HG03432 (cell line): ENCODE data around the gene FCGBP.
"Not testable (repeated sequence)": the region's sequence is repeated elsewhere in the genome, so short reads cannot be mapped to it uniquely, and the experiment has no call there.

Experiments
- ATAC-seq: cut with Tn5 transposase; IDR thresholded peaks from one replicate; pipeline ENCODE4 v1.9.1; 2021; ENCODE audit warnings: mild to moderate bottlenecking, moderate library complexity; ENCODE audit not compliant: unreplicated experiment

The FCGBP gene

GRCh38 chr19:39919976-39920375 lies 14.5 kb downstream of the FCGBP start:
- no peak for ATAC-seq

GRCh38 chr19:39918183-39918651 lies 16.2 kb downstream of the FCGBP start:
- no peak for ATAC-seq

DNA sequence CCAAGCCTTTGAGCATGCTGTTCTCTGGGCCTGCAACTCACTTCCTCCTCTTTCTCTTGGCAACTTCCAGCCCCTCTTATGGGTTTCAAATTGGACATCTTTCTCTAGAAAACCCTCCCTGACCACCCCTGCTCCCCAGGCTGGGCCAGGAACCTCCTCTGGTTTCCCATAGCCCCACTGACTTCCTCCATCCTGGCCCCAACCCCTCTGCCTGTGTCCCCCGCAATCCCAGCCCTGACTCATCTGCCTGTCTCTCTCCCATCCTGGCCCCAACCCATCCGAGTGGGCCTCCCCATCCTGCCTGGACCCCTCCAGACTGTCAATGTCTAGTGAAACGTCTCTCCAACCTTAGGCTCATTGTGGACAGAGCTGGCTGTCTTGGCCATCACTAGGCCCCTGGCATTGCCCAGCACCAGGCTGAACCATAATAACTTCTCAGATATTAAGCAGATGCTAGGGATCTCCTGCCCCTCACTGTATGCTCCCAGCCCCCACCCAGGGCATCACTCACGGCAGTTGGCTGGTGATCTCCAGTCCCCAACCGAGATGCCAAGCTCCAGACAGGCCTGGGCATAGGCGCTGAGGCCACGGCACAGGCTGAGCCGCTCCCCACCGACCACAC lies 16.8 kb downstream of the FCGBP start:
- ATAC-seq: no peak

GRCh38 chr19:39916851-39917396 lies 17.5 kb downstream of the FCGBP start:
- ATAC-seq: no peak

- no peak for ATAC-seq
Measured at GRCh38 chr19:39916236-39916635, 18.2 kb downstream of the FCGBP start.

DNA sequence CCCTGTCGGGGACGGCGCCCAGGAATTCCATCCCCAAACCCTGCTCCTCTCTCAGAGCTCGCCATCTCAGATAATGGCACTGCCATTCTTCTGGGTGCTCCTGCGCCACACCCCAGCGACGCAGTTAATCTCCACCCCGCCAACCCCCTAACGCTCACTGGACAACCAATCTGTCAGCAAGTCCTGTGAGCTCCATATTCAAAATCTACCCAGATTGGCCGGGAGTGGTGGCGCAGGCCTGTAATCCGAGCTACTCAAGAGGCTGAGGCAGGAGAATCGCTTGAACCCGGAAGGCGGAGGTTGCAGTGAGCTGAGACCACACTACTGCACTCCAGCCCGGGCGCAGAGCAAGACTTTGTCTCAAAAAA lies 18.6 kb downstream of the FCGBP start:
- ATAC-seq: no peak

DNA sequence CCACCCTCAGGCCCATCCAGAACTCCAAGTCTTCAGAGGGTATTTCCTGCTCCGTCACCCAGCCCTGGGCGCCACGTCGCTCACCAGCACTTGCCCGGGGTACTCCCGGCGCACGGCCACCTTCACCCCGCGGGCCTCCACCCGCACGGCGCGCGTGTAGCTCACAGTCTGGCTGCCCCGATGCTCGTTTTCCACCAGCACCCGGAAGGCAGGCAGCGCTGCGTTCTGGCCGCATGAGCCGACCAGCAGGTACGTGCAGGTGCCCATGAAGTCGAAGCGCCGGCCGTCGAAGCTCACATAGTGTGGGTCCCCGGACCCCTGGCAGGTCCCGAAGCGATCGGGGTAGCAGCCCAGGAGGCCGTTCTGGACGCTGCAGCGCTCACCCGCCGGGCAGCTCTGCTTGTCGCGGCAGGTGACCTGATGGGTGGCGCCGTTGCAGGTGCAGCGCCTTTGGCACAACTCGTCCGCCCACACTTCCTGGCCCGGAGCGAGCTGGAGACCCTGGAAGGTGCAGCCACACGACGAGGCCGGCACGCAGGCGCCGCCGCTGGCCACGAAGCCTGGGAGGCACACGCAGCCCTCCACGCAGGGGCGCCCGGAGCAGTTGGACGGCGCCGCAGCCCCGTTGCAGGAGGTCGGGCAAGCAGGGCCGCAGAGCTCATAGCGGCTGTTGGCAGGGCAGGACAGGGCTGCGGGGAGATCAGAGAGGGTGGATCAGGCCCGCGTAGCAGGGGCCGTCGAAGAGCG lies 19.2 kb downstream of the FCGBP start:
- ATAC-seq: no peak

- ATAC-seq: no peak
Measured at GRCh38 chr19:39913682-39914333, 20.6 kb downstream of the FCGBP start.

GRCh38 chr19:39908803-39909202 lies 25.6 kb downstream of the FCGBP start:
- no peak for ATAC-seq

- no peak for ATAC-seq
Measured at GRCh38 chr19:39906820-39907611, 27.4 kb downstream of the FCGBP start.

GRCh38 chr19:39906283-39906682 lies 28.2 kb downstream of the FCGBP start:
- ATAC-seq: no peak

GRCh38 chr19:39903486-39904091 lies 30.8 kb downstream of the FCGBP start:
- ATAC-seq: not testable (repeated sequence)

GRCh38 chr19:39902326-39902725 lies 32.1 kb downstream of the FCGBP start:
- not testable (repeated sequence) for ATAC-seq

GRCh38 chr19:39901681-39902080 lies 32.8 kb downstream of the FCGBP start:
- ATAC-seq: not testable (repeated sequence)

DNA sequence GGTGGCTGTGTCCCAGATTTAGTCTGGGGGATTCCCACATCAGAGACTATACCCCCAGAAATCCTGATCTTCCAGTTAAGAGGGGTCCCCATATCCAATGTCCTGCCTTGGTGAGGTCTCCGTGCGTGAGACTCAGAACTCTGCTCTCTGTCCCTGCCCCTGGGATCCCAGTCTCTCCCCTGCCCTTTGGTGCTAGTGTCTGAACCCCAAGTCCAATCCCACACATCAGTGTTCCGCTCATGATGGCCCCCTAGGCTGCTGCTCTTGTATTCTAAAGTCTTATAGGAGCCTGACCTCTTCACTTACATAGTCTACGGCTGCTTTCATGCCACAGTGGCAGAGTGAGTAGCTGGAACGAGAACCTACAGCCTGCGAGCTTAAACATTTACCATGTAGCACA lies 35.6 kb downstream of the FCGBP start:
- not testable (repeated sequence) for ATAC-seq

DNA sequence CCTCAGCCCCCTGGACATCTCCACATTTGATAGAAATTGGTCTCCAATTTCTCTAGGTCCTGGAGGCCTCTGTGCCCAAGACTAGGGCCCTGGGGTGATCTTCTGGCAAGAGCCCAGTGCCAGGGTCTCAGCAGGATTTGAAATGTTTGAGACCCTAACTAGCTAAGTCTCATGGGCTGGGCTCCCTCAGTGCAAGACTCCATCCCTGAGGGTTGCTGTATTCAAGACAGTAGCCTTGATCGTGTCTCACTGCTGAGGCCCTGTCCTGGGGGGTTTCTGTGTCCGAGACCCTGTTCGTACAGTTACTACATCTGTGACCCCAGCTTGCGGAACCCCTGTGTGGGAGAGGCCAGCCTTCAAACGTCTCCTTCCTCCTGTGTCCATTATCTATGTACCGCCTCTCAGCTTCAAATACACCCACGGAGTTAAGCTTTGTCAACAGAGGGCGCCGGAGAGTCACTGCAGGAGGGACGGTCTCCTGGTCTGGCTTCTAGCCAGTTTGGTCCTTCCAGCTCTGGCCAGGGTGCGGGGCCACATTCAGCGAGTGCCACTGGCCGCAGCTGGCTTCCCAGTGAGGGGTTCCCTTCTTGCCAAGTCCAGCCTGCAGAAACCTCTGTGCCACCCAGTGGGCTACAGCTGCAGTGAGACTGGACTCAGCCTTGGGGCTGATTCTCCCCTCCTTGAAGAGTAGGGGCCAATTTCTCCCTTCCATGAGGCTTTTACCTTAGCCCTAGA lies 36.8 kb downstream of the FCGBP start:
- ATAC-seq: not testable (repeated sequence)

DNA sequence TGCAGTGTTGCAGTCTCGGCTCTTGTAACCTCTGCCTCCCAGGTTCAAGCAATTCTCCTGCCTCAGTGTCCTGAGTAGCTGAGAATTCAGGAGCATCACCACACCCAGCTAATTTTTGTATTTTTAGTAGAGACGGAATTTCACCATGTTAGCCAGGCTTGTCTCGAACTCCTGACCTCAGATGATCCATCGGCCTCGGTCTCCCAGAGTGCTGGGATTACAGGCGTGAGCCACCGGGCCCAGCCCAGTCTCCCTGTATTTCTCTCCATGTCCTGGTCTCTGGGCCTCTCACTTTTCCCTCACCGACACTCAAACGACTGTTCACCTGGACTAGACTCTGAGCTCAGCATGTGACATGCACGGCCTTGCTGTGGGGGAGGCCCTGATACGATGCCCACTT lies 39.3 kb downstream of the FCGBP start:
- not testable (repeated sequence) for ATAC-seq

GRCh38 chr19:39894236-39894606 lies 40.2 kb downstream of the FCGBP start:
- not testable (repeated sequence) for ATAC-seq

GRCh38 chr19:39893366-39894235 lies 40.8 kb downstream of the FCGBP start:
- not testable (repeated sequence) for ATAC-seq
